Stimulated activated naive CD4-positive, alpha-beta T cell (primary cell): Measurements from ENCODE around the gene PHF23.

Experiments
- DNase-seq, 6 experiments: peaks; one replicate each; lab custom pipeline; 2025; lab: John Stamatoyannopoulos, UW

PHF23 gene

DNA sequence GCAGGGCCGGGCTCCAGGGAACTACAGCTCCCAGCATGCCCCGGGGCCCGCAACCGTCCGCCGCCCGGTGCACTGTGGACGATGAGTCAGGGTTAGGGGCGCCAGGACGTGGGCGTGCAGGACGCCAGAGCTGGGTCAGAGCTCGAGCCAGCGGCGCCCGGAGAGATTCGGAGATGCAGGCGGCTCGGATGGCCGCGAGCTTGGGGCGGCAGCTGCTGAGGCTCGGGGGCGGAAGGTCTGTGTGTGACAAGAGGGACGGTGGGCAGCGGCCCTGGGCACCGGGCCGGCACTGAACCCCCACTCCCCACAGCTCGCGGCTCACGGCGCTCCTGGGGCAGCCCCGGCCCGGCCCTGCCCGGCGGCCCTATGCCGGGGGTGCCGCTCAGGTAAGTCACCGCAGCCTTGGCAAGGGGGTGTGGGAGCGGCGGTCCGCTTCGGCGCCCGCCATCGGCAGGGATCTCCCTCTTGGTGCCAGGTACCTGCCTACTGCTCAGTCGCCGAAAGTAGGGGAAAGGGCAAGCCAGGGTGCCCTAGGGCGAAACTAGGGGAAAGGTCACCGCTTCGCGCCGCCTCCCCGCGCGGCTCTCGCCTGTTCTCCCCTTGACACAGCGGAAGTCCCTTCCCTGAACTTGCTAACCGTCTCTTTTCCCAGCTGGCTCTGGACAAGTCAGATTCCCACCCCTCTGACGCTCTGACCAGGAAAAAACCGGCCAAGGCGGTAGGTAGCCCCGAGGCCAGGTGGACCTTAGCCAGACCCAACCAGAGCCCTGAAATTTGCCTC lies 19.3 kb downstream of the PHF23 start, which contains the start of the genes ACADVL and DLG4:
Gene ACADVL (plus strand): TSS at position 127 of the 781 bp plus-strand sequence. CDS start 47 bp downstream, at position 174.
Gene DLG4 (minus strand): TSS at position 25 of the 781 bp plus-strand sequence.
- peak in 5 of 6 experiments; percentile 43 to 65 (median 55) for DNase-seq

DNA sequence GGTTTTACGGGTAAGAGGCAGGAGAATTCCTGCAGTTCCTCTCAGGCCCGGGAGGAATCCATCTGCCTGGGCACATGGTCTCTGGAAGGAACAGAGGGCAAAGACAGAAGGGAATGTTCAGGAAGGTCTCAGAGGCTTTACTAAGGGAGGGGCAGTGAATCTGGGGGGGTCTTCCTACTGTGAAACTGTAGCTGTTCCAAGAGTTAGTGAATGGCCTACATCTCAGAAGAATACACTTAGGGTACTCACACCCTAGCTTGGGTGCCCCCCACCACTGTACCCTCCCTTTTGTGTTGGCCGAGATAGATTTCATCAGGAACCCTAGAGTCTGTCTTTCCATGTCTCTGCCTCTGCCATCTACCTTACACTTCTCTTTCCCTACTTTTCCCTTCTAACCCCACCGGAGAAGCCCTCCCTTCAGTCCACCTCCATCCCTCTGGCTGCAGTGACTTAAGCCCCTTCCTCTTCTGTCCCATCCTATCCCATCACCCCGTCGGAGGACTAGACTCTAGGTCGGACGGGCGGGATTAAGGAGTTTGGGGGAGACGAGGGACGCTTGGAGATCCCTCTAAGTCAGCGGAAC lies 19.9 kb downstream of the PHF23 start:
- DNase-seq: no peak

DNA sequence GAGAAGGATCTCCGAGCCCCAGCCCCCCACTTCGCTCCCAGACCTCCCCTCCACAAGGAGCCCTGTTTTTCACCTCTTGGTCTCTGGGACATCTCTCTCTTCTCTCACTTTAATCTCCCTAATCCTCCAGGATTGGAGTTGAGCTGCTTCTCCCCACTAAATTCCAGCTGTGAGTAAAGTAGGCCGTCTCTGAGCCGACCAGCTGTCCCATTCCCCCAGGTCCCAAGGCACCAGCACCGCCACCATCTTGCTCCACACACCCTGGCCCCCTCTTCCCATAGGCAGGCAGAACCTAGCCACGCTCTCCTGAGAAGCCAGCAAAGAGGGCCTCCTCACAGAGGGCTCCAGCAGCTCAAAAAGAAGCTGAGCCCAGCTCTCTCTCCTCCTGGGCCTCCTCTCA lies 20.5 kb downstream of the PHF23 start:
- DNase-seq: no peak

DNA sequence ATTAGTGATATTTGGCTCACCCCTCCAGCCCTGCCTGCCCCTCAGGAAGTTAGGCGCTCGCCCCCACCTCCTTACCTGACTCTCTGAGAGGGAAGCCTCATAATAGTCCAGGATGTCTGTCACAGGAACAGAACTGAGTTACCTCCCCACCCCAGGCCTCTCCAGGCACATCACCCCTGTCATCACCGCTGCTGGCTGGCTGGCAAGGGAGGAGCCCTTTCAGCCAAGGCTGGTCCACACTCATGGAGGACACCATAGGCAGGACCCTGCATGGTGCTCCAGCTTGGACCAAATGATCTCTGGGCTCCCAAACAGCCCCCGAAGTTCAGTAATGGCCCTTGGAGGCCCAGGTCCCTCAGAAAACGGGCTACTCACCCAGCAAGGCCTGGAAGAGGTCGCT lies 21.1 kb downstream of the PHF23 start:
- DNase-seq: no peak

DNA sequence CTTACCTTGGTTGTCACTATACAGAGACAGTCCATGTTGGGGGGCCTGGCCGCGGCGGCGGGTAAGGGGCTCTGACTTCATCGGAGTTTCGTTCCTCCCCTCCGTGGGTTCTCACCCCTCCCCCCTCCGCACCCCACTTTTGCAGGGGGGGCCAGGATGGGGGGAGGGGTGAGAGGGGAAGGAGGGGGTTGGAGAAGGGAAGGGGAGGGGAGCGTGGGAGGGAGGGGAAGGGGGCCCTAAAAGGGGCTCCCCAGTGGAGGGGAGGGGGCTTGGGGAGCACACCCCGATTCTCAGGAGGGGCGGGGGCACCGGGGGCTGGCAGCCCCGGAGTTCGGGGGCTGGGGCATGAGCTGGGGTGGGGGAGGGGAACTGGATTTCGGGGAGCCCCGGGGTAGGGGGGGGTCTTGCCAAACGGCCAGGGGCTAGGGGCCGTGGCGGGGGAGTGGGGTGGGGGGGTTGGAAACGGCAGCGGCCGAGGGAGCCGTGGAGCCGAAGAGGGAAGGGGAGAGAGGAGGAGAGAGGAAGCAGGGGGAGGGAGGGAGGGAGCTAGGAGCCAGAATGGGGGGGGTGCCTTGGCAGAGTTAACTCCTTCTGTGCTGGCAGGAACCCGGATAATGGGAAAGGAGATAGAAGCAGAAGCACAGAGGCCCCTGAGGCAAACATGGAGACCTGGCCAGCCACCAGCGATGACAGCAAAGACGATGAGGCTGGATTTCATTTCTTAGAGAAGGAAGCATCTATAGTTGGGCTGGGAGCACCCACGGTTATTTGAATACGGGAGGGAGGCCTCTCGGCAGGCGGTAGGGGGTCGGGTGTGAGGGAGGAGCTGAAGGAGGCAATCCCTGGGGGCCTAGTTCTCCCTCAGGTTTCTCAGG lies 21.9 kb downstream of the PHF23 start:
- DNase-seq: peak in 4 of 6 experiments; percentile 16 to 34 (median 18)

DNA sequence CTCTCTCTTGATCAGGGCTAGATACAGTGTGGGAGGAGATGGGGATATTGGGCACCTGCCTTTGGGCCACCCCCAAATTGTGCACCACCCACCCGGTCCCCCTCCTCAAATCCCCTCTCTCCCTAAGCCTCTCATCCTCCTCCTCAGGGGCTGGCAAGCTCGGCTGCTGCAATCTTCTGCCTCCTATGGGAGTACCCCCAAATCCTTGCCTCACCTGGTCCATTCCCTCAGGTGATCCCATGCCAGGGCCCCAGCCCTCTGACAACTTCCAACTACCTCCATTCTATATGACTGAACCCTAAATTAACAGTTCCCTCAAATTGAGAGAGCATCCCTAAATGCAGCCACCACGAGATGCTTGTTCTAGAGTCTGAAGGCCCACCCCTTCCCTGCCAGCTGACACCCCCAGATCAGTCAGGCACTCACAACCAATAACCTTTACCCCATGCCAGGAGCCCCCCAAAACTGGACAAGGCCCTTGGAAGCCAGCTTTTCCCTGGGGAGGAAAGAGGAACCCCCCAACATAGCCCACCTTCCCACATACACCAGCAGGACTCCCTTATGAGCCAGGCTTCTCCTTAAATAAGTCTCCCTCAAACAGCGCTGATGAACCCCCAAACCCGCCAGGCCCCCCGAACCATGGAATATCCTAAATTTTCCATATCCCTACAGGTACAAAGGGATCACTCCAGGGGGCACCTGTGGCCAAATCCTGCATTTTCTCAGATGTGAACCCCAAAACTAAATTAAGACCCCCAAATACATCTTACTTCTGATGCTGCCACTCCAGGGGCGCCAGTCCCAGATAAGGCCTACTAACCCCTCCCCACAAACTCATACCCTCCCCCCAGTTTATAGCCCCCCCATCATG lies 22.8 kb downstream of the PHF23 start:
- no peak for DNase-seq

DNA sequence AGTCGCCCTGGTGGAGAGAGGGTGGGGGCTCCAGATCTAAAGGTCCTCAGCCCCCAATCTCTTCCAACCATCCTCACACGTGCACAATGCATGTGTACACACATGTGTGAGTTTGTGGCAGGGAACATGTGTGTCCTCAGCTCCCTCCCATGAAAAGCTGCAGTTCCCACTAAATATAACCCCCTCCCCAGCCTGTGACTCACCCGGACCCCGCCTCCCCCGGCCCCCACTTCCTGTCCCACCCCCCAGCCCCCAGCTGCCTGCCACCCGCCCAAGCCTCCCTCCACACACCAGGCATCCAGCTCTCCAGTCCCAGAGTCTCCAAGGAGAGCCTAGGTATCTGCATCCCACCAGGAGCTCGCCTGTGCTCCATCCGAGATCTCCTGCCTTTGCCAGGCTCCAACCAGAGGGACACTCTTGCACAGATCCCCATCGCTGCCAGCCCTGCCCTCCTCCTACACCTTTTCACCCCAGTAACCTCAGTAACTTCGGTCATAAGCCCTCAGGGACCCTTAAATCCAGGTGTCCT lies 23.5 kb downstream of the PHF23 start:
- DNase-seq: peak in 3 of 6 experiments; percentile 18 to 33 (median 20)

DNA sequence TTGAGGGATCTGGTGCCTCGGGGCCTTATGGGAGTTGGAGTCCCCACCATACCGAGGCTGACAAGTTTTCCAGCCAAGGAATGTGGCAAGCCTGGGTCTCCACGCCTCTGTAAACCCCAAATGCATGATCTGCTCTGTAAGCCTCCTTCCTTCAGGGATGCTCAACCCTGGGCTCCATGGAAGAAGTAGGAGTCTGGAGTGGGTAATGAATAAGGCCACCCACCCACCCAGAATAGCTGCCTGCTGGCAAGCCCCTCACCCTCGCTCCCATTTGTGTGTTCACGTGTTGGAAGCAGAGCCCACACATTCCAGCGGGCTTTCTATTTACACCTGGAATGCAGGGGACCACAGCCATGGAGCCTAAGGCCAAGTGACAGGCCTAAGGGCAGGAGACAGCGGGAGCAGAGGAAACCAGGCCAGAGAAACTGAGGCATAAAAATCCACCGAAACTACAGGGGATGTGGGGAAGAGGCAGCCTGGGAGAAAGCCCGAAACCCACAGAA lies 24.1 kb downstream of the PHF23 start:
- DNase-seq: no peak

DNA sequence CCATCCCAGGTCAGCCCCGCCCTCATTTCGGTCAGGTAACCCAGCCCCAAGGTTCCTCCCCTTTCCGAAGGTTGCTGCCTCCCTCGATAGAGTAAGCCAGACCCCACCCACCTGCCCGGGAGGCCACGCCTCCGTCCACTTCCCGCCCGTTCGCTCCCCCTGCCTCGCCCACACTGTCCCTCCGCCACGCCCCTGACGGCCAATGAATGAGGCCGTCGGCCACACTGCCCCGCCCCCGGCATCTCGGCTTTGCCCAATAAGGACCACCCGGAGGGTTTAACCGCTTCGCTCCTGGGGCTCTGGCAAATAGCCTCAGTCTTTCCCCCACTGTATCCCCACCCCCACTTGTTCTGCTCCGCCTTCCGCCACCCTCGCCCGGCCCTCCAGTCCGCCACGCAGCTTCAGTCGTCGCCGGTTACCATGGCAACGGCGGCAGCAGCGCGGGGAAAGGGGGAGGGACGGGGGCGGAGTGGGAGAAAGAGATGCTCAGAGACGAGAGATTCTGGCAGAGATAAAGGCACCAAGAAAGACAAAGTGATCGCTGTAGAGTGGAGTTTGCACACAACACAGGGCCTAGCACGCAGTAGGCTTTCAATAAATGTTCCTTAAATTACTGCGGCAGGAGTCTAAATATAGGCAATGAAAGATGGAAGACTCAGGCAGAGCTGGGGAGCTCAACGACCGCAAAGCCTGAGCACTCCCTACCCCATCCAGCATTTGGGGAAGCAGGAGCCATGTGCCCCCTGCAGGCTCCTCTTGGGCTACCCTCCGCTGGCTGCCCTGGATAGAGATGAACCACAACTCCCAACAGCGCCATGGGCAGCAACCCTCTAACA lies 24.7 kb downstream of the PHF23 start:
- DNase-seq: peak; percentile 96 to 100 (median 98)

DNA sequence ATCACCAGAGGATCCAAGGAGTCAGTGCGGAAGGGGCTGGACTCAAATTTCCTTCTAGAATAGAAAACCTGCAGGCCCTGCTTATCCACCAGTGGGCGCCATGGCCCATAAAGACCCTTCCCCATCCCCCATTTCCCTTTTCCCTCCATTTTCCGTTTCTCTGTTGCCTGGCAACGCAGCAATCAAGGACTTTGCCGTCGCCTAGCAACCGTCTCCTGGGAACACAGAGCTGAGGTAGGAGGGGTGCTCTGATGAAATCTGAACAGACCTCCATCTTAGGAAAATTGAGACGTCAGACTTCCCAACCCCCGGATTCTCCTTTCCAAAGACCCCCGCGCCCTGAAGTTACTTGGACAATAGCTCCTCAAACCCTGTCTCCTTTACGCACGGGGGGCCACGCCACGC lies 25.4 kb downstream of the PHF23 start:
- peak in 3 of 6 experiments; percentile 82 to 91 (median 90) for DNase-seq

DNA sequence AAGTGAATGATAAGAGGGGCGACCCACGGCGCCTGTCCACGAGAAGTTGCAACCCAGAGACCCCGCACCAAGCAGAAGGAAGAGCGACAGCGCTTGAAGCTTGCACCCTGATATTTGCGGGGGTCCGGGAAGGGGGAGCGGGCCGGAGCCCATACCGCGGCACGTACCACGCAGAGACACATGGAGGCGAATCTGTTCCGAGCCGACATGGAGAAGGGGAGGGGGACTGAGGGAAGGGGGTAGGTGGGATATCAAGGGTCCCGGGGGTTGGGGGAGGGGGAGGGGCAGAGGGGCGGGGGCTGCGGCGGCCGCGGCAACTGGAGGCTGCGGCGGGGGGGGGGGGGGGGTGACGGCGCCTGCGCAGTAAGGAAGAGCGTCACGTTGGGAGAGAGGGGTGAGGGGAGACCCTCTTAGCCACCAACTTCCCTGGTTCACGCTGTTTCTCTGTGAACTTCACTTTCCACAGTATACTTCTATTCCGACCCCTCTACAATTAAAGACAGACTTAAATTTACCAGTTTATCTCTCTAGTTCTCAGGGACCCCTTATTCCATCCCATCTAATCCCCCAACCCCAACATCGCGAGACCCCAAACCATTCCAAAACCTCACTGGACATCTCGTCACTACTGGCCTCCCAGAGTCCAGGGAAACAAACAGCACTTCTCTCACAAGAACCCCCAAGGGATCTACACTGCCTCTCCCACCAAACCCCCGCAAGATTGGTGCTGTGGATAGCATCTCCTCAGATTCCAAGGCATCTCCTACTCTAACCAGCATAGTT lies 27.6 kb downstream of the PHF23 start:
- no peak for DNase-seq

DNA sequence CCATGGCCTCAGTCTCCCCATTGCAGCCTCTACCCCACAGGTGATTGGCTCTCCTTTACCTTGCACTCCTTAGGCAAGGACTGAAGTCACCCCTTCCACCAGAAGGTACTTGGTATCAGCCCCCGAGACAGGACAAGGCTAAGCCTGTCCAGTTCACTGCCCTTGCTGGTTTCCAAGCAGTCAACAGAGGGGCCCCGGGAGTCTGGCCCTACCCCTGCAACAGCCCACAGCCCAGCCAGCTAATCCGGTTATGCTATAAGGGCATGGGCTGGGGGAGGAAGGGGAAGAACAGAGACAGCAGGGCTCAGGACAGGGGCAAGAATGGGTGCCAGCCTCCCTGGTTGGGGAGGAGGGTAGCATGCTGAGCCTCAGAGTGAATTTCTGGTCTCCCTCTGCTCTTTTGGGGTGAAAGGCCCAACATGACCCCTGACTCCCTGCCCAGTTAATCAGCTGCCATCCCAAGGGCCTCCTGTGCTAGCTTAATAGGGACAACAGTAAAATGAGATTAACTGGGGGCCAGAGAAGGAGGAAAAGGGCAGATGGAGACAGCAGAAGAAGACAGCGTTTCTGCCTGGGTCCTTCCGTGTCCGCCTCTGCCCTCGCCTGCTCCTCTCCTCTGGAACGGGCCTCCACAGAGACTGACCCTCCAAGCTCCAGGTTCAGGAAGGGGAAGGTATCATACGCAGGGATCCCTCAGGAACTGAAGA lies 30.4 kb downstream of the PHF23 start:
- DNase-seq: no peak

DNA sequence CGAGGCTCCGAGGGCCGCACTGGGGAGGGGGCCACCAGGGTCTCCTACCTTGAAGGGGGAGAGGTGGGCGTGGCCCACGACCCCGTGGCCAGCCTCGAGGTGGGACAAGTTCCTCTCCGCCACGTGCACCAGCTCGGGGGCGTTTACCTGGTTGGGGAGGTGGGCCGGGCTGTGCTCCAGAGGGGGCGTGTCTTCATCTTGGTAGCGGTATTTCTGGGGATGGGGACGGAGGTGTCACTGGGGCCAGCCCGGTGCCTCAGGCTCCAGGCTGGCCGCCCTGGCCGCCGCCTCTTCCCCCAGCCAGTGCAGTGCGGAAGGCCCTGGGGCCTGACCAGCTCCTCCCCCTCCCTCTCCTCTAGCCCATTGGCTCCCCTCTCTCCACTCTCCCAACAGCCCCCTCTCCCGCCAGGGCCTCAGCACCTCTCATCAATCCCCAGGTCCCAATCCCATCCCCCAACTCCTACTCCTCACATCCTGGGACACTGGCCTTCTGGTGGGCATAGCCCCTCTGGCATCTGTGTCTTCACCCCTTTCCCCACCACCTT lies 31.2 kb downstream of the PHF23 start:
- no peak for DNase-seq

DNA sequence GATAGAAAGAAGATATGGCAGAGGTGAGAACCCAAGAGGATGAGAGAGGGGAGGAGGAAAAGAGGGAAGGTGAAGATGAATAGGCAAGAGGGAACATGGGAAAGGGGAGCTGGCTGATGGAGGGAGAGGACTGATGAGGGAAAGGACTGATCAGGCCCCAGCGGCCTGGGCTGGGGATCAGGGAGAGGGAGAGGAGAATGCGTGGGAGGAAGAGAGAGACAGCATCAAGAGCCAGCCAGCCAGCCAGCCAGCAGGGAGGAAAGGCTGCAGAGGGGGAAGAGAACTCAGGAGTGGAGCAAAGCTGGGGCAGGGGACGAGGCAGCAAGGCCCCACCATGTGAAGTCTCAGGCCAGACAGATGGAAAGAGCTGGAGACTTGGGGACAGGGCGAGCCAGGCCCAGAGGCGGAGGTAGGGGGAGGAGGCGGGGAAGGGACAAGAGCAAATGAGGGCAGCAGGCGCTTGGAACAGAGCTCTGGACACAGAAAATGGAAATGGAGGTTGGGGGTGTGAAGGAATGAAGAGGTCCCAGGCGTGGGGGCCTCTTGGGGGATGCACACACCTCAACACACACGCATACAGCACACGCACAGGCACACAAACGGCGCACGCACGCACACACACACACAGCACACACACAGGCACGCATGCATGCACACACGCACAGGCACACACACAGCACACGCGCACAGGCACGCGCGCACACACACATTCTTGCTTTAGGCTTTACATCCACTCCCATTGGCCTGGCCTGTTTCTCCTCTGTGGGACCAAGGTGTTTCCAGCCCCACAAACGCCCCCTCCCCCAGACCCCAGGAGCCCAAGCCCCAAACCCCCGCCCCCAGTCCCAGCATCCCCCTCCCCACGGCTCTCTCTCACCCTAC lies 31.9 kb downstream of the PHF23 start:
- DNase-seq: no peak

DNA sequence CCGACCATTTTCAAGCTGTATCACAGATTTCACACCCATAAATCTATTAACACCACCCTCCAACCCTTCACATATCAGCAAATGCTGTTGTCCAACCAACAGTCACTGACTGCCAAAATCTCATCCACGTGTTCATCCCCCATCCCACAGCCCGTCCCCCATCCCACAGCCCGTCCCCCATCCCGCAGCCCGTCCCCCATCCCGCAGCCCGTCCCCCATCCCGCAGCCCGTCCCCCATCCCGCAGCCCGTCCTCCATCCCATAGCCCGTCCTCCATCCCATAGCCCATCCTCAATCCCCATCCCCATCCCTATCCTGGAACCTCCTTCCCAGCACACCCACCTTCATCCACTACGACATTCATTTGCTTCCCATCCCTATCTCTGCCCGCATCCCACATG lies 33.7 kb downstream of the PHF23 start:
- no peak for DNase-seq

DNA sequence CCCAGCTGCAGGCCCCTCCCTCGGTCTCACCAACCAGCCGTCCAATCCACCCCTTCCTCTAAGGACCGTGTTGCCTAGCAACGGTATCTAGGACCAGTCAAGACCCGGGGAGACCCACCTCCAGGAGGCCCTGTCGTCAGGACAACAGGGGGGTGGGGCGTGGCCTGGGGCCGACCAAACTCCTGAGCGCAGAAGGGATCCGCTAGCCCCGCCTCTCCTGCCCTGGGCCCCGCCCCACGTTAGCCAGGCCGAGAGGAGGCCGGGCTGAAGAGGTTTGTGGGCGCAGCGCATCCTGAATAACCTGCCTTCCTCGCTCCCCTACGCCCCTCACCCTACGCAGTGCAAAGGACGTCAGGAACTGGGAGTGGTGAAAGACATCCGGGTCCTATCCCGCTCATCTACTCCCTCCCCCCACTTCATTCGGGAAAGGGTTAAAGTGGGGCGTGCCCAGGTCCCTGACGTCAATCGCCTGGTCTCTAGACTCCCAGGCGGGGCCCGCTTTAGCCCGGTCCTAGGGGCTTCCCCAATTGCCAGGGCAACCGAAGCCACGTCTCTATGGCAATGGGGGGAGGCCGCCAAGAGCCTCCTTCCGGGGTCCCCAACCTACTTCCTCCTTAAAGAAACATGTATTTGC lies 34.3 kb downstream of the PHF23 start:
- peak; percentile 93 to 99 (median 96) for DNase-seq

DNA sequence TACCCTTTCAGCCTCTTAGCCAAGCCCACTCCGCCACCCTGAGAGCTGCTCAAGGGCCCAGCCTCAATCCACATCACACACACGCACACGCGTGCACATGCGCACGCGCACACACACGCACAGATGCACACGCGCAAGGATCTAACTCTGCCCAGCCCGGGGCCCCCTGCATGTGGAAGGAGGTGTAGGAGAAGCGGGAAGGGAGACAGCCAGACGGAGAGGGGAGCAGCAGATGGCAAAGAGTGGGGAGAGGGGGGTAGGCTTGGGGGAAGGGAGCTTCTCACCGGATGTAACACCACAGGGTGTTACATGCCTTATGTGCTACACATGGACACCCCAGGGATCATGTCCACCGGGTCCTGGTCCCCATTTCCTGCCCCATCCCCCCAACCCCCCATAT lies 34.9 kb downstream of the PHF23 start:
- peak in 3 of 6 experiments; percentile 34 to 41 (median 39) for DNase-seq
